Brain microvascular endothelial cell (primary cell): ENCODE results near the gene LOXL1.
"Not testable (repeated sequence)": the region's sequence is repeated elsewhere in the genome, so short reads cannot be mapped to it uniquely, and the experiment has no call there.

Experiments
- DNase-seq: peaks from one replicate; pipeline ENCODE4 v3.0.0-alpha.2; 2020
- H3K27ac ChIP-seq: fragments of 250-450 bp; sonication (Bioruptor Pico); 2 replicates; pipeline ENCODE4 v1.5.1; 2020; ENCODE audit warnings: mild to moderate bottlenecking, moderate library complexity
- H3K27me3 ChIP-seq: fragments of 250-450 bp; sonication (Bioruptor Pico); replicated peaks from 2 replicates; pipeline ENCODE4 v1.5.1; 2020; ENCODE audit warnings: mild to moderate bottlenecking
- H3K36me3 ChIP-seq: fragments of 250-450 bp; sonication (Bioruptor Pico); replicated peaks from 2 replicates; pipeline ENCODE4 v1.5.1; 2020; ENCODE audit warnings: mild to moderate bottlenecking
- H3K4me3 ChIP-seq: 2 replicates; pipeline ENCODE4 v1.5.1; 2011; ENCODE audit warnings: low read depth, mild to moderate bottlenecking, control low read depth, low read length, moderate library complexity
- in situ Hi-C: cut with HindIII; loops from 2 replicates; pipeline ENCODE4 v1.10.0; 2017; ENCODE audit warnings: low sequenced_read_pairs, low pct_ligation_motif_present
- TF ChIP-seq, protein P1 (sequence below): IDR thresholded peaks from 2 replicates; pipeline ENCODE4 v1.5.1; 2011; ENCODE audit warnings: low read depth, mild to moderate bottlenecking, moderate library complexity, low read length, control low read depth, inconsistent platforms; ENCODE audit errors: missing control alignments

The LOXL1 gene

DNA sequence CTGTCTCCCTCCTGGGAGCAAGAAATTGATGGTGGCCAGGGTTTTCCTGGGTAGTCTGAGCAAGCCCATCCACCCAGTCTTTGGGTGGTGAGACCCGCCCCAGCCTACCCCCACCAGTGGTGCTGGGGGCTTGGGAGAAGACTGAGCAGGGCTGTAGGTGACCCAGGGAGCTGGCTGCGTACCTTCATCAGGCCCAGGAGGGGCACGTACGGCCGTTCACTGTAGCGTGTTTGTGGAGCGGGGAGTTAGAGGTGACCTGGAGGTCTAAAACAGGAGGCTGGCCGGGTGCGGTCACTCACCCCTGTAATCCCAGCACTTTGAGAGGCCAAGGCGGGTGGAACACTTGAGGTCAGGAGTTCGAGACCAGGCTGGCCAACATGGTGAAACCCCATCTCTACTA, 11.5 kb downstream of the LOXL1 start:
- in situ Hi-C loops = no loop called here
- no peak for DNase-seq

DNA sequence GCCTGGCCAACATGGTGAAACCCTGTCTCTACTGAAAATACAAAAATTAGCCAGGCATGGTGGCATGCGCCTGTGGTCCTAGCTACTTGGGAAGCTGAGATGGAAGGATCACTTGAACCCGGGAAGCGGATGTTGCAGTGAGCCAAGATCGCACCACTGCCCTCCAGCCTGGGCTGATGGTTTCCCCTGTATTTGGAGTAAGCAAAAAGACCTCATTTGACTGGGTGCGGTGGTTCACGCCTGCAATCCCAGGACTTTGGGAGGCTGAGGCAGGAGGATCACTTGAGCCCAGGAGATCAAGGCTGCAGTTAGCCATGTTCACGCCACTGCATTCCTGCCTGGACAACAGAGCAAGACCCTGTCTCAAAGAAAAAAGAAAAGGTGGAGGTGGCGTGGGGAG, 12.3 kb downstream of the LOXL1 start:
- H3K27me3 ChIP-seq, H3K4me3 ChIP-seq, H3K27ac ChIP-seq, DNase-seq, in situ Hi-C loops, H3K36me3 ChIP-seq: not testable (repeated sequence)

More for the DNA sequence above, 11.5 kb downstream of the LOXL1 start:
- TF ChIP-seq, protein P1, sequence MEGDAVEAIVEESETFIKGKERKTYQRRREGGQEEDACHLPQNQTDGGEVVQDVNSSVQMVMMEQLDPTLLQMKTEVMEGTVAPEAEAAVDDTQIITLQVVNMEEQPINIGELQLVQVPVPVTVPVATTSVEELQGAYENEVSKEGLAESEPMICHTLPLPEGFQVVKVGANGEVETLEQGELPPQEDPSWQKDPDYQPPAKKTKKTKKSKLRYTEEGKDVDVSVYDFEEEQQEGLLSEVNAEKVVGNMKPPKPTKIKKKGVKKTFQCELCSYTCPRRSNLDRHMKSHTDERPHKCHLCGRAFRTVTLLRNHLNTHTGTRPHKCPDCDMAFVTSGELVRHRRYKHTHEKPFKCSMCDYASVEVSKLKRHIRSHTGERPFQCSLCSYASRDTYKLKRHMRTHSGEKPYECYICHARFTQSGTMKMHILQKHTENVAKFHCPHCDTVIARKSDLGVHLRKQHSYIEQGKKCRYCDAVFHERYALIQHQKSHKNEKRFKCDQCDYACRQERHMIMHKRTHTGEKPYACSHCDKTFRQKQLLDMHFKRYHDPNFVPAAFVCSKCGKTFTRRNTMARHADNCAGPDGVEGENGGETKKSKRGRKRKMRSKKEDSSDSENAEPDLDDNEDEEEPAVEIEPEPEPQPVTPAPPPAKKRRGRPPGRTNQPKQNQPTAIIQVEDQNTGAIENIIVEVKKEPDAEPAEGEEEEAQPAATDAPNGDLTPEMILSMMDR = no peak
- no peaks in the 10 kb centered on the region for H3K27me3 ChIP-seq
- H3K4me3 ChIP-seq = no peak overlapping the region
- H3K36me3 ChIP-seq = no peaks in the 10 kb centered on the region
- no peak overlapping the region for H3K27ac ChIP-seq

GRCh38 chr15:73939138-73939537, 12.9 kb downstream of the LOXL1 start:
- TF ChIP-seq, protein P1 = no peak
- Histone ChIP-seq H3K36me3 (no peaks in the 10 kb centered on the region), H3K27me3 (no peaks in the 10 kb centered on the region), H3K4me3 (no peak overlapping the region), H3K27ac (no peak overlapping the region)
- DNase-seq = no peak
- in situ Hi-C loops = no loop called here

DNA sequence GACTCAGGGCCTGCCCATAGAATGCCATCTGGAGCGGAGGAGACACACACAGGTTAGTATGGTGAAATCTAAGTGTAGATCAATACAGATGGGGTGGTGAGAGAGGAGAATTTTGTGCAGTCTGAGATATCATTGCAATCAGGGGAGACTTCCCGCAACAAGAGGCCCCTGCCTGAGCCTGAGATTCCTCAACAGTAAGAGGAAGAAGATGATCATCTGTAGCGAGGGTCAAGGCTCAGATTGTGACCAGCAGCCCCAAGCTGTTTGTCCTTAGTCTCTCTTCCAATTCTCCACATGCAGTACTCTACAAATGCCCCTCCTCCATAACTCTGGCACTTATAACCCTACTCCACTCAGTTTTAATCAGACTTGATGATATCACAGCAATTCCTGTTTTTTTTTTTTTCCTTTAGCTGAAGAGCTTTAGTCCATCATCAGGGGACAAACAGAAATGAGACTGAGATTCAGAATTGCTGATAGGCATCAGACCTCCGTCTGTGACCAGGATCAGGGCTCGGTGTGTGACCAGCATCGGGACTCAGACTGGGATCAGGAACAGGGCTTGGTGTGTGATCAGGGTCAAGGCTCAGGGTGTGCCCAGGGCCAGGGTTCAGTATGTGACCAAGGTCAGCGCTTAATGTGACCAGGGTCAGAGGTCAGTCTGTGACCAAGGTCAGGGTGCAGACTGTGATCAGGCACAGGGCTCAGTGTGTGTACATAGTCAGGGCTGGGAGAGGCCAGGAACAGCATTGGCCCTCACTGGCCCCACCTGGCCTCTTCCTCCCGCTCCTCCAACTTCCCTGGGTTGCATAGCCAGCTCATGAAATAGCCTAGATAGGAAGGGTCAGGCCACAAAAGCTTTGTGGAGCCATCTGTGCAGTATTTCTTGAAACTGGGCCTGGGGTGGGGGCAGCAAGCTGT, 14.1 kb downstream of the LOXL1 start:
- H3K4me3 ChIP-seq = no peak overlapping the region
- no peak for DNase-seq
- TF ChIP-seq, protein P1 = no peak
- peaks cover 6% of the 10 kb centered on the region for H3K36me3 ChIP-seq
- H3K27ac ChIP-seq = peak overlapping the region; percentile 75
- no peaks in the 10 kb centered on the region for H3K27me3 ChIP-seq
- in situ Hi-C loops = no loop called here

DNA sequence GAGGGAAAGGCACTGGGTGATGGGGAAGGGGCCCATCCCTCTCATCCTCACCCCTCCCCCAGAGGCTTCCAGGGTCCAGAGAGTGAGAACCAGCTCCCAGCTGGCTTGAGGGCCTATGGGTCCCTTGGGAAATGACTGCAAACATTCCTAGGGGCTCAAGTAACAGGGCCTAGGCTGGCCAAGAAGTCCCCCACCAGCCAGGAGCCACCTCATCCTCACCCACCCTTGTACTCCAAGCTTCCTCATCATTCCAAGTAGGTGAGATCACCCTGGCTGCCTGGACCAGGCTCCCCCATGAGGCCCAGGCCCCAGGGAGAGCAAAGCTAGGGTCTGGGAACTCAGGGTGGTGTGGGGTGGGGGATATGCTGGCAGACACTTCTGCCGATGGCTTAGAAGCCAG, 14.8 kb downstream of the LOXL1 start:
- Histone ChIP-seq H3K27me3 (no peaks in the 10 kb centered on the region), H3K4me3 (no peak overlapping the region), H3K27ac (peak overlapping the region; percentile 75), H3K36me3 (peaks cover 8% of the 10 kb centered on the region)
- DNase-seq = peak; percentile 94
- TF ChIP-seq, protein P1 = no peak
- in situ Hi-C loops = no loop called here

DNA sequence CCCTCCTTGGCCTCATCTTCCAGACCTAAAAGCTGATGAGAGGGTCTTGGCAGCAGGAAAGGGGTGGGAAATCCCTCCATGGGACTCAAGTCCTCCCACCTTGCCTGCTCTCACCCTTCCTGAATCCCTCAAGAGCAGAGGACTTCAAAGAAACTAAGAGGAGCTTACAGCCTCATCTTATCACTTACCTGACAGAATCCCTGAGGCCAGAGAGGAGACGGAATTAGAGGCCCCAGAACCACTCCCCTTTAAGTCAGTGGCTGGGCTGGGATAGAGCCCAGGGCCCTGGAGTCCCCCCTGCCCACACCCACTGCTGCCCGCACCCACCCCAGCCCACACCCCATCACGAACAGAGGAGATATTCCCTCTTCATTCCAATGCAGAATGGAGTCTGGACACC, 15.2 kb downstream of the LOXL1 start:
- H3K27ac ChIP-seq = peak overlapping the region; percentile 75
- no peaks in the 10 kb centered on the region for H3K27me3 ChIP-seq
- peaks cover 8% of the 10 kb centered on the region for H3K36me3 ChIP-seq
- no peak overlapping the region for H3K4me3 ChIP-seq
- in situ Hi-C loops = no loop called here
- DNase-seq = no peak
- TF ChIP-seq, protein P1 = no peak
